Ascending aorta (tissue), 2 donors: ENCODE results near the gene LRP2. TPM values are rescaled to one million over a fixed set of nuclear protein-coding genes. Genes with fewer than 3 reads are reported as not detected.
"Not testable (repeated sequence)": the region's sequence is repeated elsewhere in the genome, so short reads cannot be mapped to it uniquely, and the experiment has no call there.

ENCODE experiments used
- DNase-seq, 2 donors: peaks; one replicate each; pipeline ENCODE4 v3.0.0-alpha.2; 2019; ENCODE audit warnings: low spot score in 2 of 2
- H3K27ac ChIP-seq, 2 donors: fragments of 200-600 bp; sonication (generic); one replicate each; pipeline ENCODE4 v1.5.1; 2016 to 2017; ENCODE audit warnings: mild to moderate bottlenecking in 1 of 2
- H3K27me3 ChIP-seq: fragments of 200-600 bp; sonication (generic); one replicate; pipeline ENCODE4 v1.5.1; 2017
- H3K36me3 ChIP-seq, 2 donors: fragments of 200-600 bp; sonication (generic); one replicate each; pipeline ENCODE4 v1.5.1; 2016
- H3K4me1 ChIP-seq, 2 donors: fragments of 200-600 bp; sonication (generic); one replicate each; pipeline ENCODE4 v1.5.1; 2016 to 2017; ENCODE audit warnings: mild to moderate bottlenecking in 1 of 2
- H3K4me3 ChIP-seq, 2 donors: fragments of 200-600 bp; sonication (generic); one replicate each; pipeline ENCODE4 v1.5.1; 2016 to 2017; ENCODE audit warnings: mild to moderate bottlenecking in 1 of 2
- H3K9me3 ChIP-seq, 2 donors: fragments of 200-600 bp; sonication (generic); one replicate each; pipeline ENCODE4 v1.5.1; 2016
- intact Hi-C: fragments of 100-400 bp; cut with DNase I; formaldehyde crosslinking; loops from one replicate; pipeline ENCODE4 v1.15.1; 2023
- total RNA-seq: library from RNA; depleted of rRNA; stranded (reverse); fragments of >200 nt; gene quantifications from one replicate; pipeline ENCODE4 v1.1.0, GENCODE V29; 2016
- TF ChIP-seq, protein P1 (sequence below), 3 experiments: fragments of 200-600 bp in 2 of 3; fragments of 450-650 bp in 1 of 3; sonication (generic) in 2 of 3; IDR thresholded peaks; one replicate each; pipeline ENCODE4 v1.5.1; 2016 to 2019; ENCODE audit warnings: antibody characterized with exemption in 3 of 3, mild to moderate bottlenecking in 1 of 3, moderate library complexity in 1 of 3

LRP2 gene
- total RNA-seq, 1 donor from 2014 or later, result not detected

DNA sequence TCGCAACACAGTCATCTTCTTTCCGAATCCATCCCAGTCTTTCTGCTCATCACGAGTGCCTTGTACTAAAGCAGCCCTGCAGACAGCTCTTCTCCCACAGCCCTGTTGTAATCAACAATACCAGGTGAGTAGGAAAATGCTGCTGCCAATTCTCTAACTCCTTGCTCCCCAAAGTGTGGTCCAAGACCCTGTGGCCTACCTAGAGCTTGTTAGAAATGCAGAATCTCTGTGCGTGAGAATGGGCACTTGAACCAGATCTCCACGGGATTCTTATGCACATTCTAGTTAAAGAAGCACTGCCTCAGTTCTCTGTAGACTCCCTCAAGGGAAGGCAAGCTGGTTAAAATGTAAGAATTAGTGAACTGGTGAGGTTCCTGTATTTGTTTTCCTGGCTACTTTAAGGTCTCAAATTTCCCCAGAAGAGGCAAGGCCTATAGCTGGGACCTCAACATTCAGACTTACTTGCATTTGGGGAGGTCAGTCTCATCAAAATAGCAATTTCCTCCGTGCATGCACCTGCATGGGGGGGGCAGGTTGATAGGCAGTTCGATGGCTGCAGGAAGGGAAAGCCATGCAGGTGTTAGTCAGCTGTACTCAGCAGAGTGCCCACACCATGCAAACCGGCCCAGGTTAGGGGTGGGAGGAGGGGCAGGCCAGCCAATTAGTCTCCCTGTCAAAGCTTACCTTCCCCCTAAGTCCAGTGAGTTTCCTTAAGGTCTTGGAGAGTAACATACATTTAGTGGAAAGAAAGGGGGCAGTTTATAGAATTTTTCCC lies 222.2 kb downstream of the LRP2 start:
- Histone ChIP-seq H3K4me1 (no peaks in the 10 kb centered on the region), H3K27me3 (no peaks in the 10 kb centered on the region), H3K36me3 (no peaks in the 10 kb centered on the region), H3K9me3 (no peaks in the 10 kb centered on the region), H3K4me3 (no peak overlapping the region), H3K27ac (no peak overlapping the region)
- no peak for DNase-seq
- TF ChIP-seq, protein P1, sequence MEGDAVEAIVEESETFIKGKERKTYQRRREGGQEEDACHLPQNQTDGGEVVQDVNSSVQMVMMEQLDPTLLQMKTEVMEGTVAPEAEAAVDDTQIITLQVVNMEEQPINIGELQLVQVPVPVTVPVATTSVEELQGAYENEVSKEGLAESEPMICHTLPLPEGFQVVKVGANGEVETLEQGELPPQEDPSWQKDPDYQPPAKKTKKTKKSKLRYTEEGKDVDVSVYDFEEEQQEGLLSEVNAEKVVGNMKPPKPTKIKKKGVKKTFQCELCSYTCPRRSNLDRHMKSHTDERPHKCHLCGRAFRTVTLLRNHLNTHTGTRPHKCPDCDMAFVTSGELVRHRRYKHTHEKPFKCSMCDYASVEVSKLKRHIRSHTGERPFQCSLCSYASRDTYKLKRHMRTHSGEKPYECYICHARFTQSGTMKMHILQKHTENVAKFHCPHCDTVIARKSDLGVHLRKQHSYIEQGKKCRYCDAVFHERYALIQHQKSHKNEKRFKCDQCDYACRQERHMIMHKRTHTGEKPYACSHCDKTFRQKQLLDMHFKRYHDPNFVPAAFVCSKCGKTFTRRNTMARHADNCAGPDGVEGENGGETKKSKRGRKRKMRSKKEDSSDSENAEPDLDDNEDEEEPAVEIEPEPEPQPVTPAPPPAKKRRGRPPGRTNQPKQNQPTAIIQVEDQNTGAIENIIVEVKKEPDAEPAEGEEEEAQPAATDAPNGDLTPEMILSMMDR (IDR thresholded peaks at IDR 0.05), result no peak
- intact Hi-C loops, result loop anchor here (10.0 kb wide), 1 partner anchor 175 kb away; no protein-coding TSS in a partner anchor

- no peak overlapping the region for H3K4me3 ChIP-seq
- no peak overlapping the region for H3K27ac ChIP-seq
- H3K9me3 ChIP-seq, result no peaks in the 10 kb centered on the region
- no peaks in the 10 kb centered on the region for H3K4me1 ChIP-seq
- TF ChIP-seq, protein P1 (IDR thresholded peaks at IDR 0.05), result no peak
- DNase-seq, result no peak
- intact Hi-C loops, result loop anchor here (10.0 kb wide), 1 partner anchor 174 kb away; no protein-coding TSS in a partner anchor
- H3K27me3 ChIP-seq, result no peaks in the 10 kb centered on the region
- no peaks in the 10 kb centered on the region for H3K36me3 ChIP-seq
Observed at GRCh38 chr2:169139145-169139544, 223.2 kb downstream of the LRP2 start.

DNA sequence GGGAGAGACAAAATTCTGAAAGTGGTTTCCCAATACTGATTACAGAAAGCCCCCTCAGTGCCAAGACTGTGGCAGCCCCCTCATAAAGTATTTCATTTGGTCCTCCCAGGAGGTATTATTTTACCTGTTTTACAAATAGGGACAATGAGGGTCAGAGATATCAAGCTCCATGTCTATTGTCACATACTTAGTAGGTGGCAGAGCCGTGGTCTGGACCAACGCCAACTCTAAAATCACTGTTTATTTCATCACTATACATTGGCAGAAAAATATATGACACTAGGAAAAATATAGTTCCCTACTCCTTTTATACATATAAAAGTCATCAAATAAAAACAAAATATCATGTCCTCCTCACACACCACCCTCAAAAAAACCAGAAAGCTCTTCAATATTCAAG lies 224.4 kb downstream of the LRP2 start:
- Histone ChIP-seq H3K36me3 (no peaks in the 10 kb centered on the region), H3K9me3 (no peaks in the 10 kb centered on the region), H3K27ac (no peak overlapping the region), H3K27me3 (no peaks in the 10 kb centered on the region), H3K4me3 (no peak overlapping the region), H3K4me1 (no peaks in the 10 kb centered on the region)
- DNase-seq, result no peak
- intact Hi-C loops, result loop anchor here (10.0 kb wide), 1 partner anchor 173 kb away; no protein-coding TSS in a partner anchor
- TF ChIP-seq, protein P1 (IDR thresholded peaks at IDR 0.05), result no peak

DNA sequence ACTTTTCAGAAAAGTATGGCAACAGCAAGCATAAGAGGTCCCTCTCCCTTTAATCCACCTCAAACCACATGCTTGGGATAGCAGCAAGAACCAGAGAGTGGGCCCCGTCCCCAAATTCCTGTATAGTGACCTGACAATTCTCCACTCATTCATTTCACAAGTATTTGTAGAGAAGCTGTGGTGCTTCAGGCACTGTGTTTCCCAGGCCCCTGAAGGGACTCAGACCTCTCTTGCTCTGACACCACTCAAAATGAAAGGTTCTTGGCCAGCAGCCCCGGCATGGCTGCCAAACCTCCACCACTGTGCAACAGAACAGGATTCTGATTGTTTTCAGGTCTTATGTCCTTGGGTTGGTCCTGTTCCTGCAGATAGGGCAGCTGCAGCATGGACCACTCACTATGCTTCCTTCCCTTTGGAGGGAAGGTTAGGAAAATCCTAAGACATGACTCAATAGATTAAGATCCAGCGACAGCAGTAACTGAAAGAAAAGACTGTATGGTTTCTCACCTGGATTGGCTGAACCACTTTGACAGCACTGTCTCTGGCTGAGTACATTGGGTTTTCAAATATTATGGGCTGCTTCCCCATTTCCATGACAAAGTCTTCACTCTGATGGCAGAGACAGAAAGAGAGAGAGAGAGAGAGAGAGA lies 225.3 kb downstream of the LRP2 start:
- H3K4me3 ChIP-seq, result no peak overlapping the region
- no peaks in the 10 kb centered on the region for H3K27me3 ChIP-seq
- no peaks in the 10 kb centered on the region for H3K4me1 ChIP-seq
- no peak overlapping the region for H3K27ac ChIP-seq
- intact Hi-C loops, result loop anchor here (10.0 kb wide), 1 partner anchor 172 kb away; no protein-coding TSS in a partner anchor
- no peaks in the 10 kb centered on the region for H3K9me3 ChIP-seq
- TF ChIP-seq, protein P1 (IDR thresholded peaks at IDR 0.05), result no peak
- DNase-seq, result no peak
- no peaks in the 10 kb centered on the region for H3K36me3 ChIP-seq

DNA sequence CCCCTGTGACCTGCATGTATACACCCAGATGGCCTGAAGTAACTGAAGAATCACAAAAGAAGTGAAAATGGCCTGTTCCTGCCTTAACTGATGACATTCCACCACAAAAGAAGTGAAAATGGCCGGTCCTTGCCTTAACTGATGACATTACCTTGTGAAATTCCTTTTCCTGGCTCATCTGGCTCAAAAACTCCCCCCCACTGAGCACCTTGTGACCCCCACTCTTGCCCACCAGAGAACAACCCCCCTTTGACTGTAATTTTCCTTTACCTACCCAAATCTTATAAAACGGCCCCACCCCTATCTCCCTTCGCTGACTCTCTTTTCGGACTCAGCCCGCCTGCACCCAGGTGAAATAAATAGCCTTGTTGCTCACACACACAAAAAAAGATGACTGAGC lies 225.9 kb downstream of the LRP2 start:
- not testable (repeated sequence) for H3K4me3 ChIP-seq, DNase-seq, H3K27me3 ChIP-seq, H3K27ac ChIP-seq, H3K36me3 ChIP-seq, H3K4me1 ChIP-seq, H3K9me3 ChIP-seq
- intact Hi-C loops, result loop anchor here (10.0 kb wide), 1 partner anchor 172 kb away; no protein-coding TSS in a partner anchor

GRCh38 chr2:169134272-169134671 lies 228.1 kb downstream of the LRP2 start:
- H3K4me1 ChIP-seq, H3K9me3 ChIP-seq, H3K27me3 ChIP-seq, H3K4me3 ChIP-seq, DNase-seq, H3K36me3 ChIP-seq, H3K27ac ChIP-seq: not testable (repeated sequence)
- intact Hi-C loops, result loop anchor here (10.0 kb wide), 1 partner anchor 169 kb away; no protein-coding TSS in a partner anchor
